Brain microvascular endothelial cell (primary cell): ENCODE results near the gene C6orf136.

Source experiments
- DNase-seq: peaks from one replicate; pipeline ENCODE4 v3.0.0-alpha.2; 2020
- H3K27ac ChIP-seq: fragments of 250-450 bp; sonication (Bioruptor Pico); 2 replicates; pipeline ENCODE4 v1.5.1; 2020; ENCODE audit warnings: mild to moderate bottlenecking, moderate library complexity
- H3K27me3 ChIP-seq: fragments of 250-450 bp; sonication (Bioruptor Pico); replicated peaks from 2 replicates; pipeline ENCODE4 v1.5.1; 2020; ENCODE audit warnings: mild to moderate bottlenecking
- H3K36me3 ChIP-seq: fragments of 250-450 bp; sonication (Bioruptor Pico); replicated peaks from 2 replicates; pipeline ENCODE4 v1.5.1; 2020; ENCODE audit warnings: mild to moderate bottlenecking
- H3K4me3 ChIP-seq: 2 replicates; pipeline ENCODE4 v1.5.1; 2011; ENCODE audit warnings: low read depth, mild to moderate bottlenecking, control low read depth, low read length, moderate library complexity
- CTCF ChIP-seq: IDR thresholded peaks from 2 replicates; pipeline ENCODE4 v1.5.1; 2011; ENCODE audit warnings: low read depth, mild to moderate bottlenecking, moderate library complexity, low read length, control low read depth, inconsistent platforms; ENCODE audit errors: missing control alignments
- in situ Hi-C: cut with HindIII; loops from 2 replicates; pipeline ENCODE4 v1.10.0; 2017; ENCODE audit warnings: low sequenced_read_pairs, low pct_ligation_motif_present

Gene C6orf136

GRCh38 chr6:30617565-30618269 lies 29.2 kb upstream of the C6orf136 start, which contains the start of gene MRPS18B:
Gene MRPS18B, plus strand, starts transcription at chr6:30617840. Its CDS starts 26 bp downstream, at chr6:30617866.
- peak; percentile 96 for DNase-seq
- Histone ChIP-seq H3K36me3 (peaks cover 33% of the 10 kb centered on the region), H3K27ac (peak within 1 kb of the TSS; percentile 99), H3K4me3 (peak within 1 kb of the TSS; percentile 96), H3K27me3 (no peaks in the 10 kb centered on the region)
- TF ChIP-seq CTCF: no peak
- in situ Hi-C loops: no loop called here

- DNase-seq: no peak
- Histone ChIP-seq H3K27me3 (no peaks in the 10 kb centered on the region), H3K4me3 (peak overlapping the region; percentile 61), H3K27ac (peak overlapping the region; percentile 99), H3K36me3 (peaks cover 36% of the 10 kb centered on the region)
- no peak for TF ChIP-seq CTCF
- in situ Hi-C loops: no loop called here
Measured at GRCh38 chr6:30618270-30618797, 28.6 kb upstream of the C6orf136 start.

GRCh38 chr6:30619561-30619960 lies 27.4 kb upstream of the C6orf136 start:
- no peaks in the 10 kb centered on the region for H3K27me3 ChIP-seq
- H3K4me3 ChIP-seq: no peak overlapping the region
- H3K27ac ChIP-seq: no peak overlapping the region
- in situ Hi-C loops: no loop called here
- peaks cover 42% of the 10 kb centered on the region for H3K36me3 ChIP-seq
- TF ChIP-seq CTCF: no peak
- DNase-seq: no peak

GRCh38 chr6:30625511-30625910 lies 21.4 kb upstream of the C6orf136 start:
- H3K27ac ChIP-seq: no peak overlapping the region
- DNase-seq: no peak
- H3K4me3 ChIP-seq: no peak overlapping the region
- TF ChIP-seq CTCF: no peak
- in situ Hi-C loops: no loop called here
- H3K27me3 ChIP-seq: no peaks in the 10 kb centered on the region
- peaks cover 33% of the 10 kb centered on the region for H3K36me3 ChIP-seq

GRCh38 chr6:30626484-30627366 lies 20.2 kb upstream of the C6orf136 start, which contains the start of gene ATAT1:
Gene ATAT1, plus strand, starts transcription at chr6:30626874.
- Histone ChIP-seq H3K36me3 (peaks cover 29% of the 10 kb centered on the region), H3K27me3 (no peaks in the 10 kb centered on the region), H3K27ac (peak within 1 kb of the TSS; percentile 77), H3K4me3 (peak within 1 kb of the TSS; percentile 78)
- peak; percentile 78 for DNase-seq
- in situ Hi-C loops: no loop called here
- TF ChIP-seq CTCF: peak; percentile 65
